GM10248 (cell line): Measurements from ENCODE around the gene STARD13.

Source experiments
- CTCF ChIA-PET: fragments of 300-600 bp; sonication (Branson Sonifier 250); formaldehyde crosslinking; extraction: SDS; loops from one replicate; lab custom pipeline; 2021; ENCODE audit warnings: antibody characterized with exemption; lab: Yijun Ruan, JAX
- POLR2A ChIA-PET: fragments of 350-650 bp; sonication (Branson Sonifier 250); formaldehyde crosslinking; extraction: SDS; loops from one replicate; lab custom pipeline; 2020; ENCODE audit warnings: antibody characterized with exemption; lab: Yijun Ruan, JAX
- DNase-seq: peaks from one replicate; pipeline ENCODE4 v3.0.0; 2012; ENCODE audit errors: extremely low spot score
- TF ChIP-seq, protein P1 (sequence below): IDR thresholded peaks from 2 replicates; pipeline ENCODE4 v1.5.1; 2012; ENCODE audit warnings: mild to moderate bottlenecking, low read depth; ENCODE audit errors: extremely low read depth, missing control alignments, control extremely low read depth

STARD13 gene

DNA sequence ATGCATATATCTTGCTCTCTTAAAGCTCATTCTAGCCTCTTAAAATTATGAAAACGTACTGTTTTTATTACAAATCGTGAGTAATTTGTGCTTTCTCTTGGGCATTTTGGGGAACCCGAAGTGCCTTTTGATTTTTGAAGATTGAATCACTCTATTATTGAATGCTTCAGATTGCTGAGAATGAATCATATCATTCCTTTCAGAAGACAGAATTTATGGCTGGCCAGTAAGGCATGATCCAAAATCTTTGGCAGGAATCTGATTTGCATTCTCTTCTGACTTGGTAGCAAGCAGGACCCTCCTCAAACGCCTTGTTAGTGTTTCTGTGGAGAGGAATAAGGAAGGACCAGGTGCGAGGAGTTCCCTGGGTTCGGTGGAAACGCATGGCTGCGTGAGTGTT is 49.5 kb downstream of the STARD13 start:
- ChIA-PET POLR2A (no interaction called here), CTCF (interaction anchor here (1.2 kb wide), 1 partner anchor 12 kb away, joined by 3 read pairs; no protein-coding TSS in a partner anchor)
- no peak for DNase-seq
- TF ChIP-seq, protein P1, sequence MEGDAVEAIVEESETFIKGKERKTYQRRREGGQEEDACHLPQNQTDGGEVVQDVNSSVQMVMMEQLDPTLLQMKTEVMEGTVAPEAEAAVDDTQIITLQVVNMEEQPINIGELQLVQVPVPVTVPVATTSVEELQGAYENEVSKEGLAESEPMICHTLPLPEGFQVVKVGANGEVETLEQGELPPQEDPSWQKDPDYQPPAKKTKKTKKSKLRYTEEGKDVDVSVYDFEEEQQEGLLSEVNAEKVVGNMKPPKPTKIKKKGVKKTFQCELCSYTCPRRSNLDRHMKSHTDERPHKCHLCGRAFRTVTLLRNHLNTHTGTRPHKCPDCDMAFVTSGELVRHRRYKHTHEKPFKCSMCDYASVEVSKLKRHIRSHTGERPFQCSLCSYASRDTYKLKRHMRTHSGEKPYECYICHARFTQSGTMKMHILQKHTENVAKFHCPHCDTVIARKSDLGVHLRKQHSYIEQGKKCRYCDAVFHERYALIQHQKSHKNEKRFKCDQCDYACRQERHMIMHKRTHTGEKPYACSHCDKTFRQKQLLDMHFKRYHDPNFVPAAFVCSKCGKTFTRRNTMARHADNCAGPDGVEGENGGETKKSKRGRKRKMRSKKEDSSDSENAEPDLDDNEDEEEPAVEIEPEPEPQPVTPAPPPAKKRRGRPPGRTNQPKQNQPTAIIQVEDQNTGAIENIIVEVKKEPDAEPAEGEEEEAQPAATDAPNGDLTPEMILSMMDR, result no peak

DNA sequence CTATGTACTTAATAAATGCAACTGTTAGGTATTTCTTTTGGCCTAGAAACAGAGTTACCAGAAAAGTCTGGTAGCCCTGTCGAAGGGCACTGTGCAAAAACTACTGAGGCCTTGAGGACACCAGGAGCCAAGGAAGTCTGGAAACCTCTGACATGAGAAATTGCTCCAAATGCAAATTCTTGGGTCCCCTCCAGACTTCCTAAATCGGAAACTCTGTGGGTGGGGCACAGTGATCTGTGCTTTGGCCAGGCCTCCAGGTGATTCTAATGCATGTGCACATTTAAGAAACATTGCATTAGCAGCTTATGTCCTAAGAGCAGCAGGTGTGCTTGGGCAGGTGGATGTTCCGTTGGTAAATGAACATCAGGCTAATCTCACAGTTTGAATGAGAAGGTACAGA is 50.0 kb downstream of the STARD13 start:
- ChIA-PET POLR2A (no interaction called here), CTCF (interaction anchor here (1.2 kb wide), 1 partner anchor 11 kb away, joined by 3 read pairs; no protein-coding TSS in a partner anchor)
- TF ChIP-seq, protein P1, result no peak
- DNase-seq, result no peak

DNA sequence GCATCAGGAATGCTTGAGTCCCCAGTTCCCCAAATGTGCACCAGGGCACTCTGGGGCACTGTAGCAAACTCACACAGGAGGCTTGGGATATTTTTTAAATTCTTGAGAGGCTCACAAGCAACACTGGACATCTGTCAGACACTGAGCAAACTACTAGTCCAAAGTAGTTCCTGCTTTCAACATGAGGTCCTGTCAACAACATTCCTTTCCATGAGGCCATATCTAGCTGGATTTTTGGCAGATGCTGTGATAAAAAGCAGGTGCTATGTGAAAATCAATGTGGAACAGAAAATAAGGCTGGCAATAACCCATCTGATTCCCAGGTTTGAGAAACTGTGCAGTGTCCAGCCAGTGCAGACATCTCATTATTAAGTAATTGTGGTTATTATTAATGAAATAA is 50.5 kb downstream of the STARD13 start:
- TF ChIP-seq, protein P1, result no peak
- DNase-seq, result no peak
- ChIA-PET CTCF (interaction anchor here (1.2 kb wide), 1 partner anchor 11 kb away, joined by 3 read pairs; no protein-coding TSS in a partner anchor), POLR2A (no interaction called here)

GRCh38 chr13:33233547-33233946 is 52.0 kb downstream of the STARD13 start:
- TF ChIP-seq, protein P1, result no peak
- ChIA-PET CTCF (no interaction called here), POLR2A (no interaction called here)
- DNase-seq, result no peak

DNA sequence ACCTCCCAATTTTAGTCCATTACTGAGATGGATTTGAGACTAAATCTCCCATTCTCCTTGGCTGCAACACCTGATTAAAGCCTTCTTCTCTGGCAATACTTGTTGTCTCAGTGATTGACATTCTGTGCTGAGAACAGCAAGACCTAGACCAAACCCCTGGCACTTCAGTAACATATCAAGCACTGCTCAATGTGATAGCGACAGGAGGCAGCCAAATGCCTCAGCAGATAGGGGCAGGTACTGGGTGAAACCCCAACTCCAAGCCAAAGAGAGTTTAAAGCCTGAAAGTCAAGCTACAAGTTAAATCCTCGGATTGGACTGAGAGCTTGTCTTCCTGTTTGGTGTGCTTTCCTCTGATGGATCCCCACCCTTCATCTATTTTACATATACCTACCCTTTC is 52.7 kb downstream of the STARD13 start:
- TF ChIP-seq, protein P1, result no peak

DNA sequence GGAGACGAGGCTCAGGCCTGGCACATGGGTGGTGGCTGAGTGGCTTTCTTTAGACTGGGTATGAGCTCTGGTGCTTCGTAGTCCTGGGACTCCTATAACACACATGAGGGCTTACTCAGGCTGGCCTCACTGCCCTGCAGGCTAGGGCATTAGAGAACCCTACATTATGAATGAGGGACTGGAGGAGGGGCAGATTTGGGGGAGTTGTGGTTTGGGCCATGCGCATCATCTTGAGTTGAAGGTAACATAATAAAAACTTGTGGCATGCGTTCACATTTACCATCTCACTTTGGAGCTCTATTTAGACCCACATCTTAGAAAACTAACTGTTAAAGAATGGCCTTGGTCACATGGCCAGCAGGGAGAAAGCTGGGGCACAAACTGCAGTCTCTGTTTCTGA is 54.2 kb downstream of the STARD13 start:
- POLR2A ChIA-PET, result interaction anchor here (0.6 kb wide), 1 partner anchor 54 kb away, joined by 3 read pairs; the partner anchor contains the start of gene STARD13
- TF ChIP-seq, protein P1, result no peak
- DNase-seq, result no peak
- CTCF ChIA-PET, result interaction anchor here (1.0 to 2.3 kb wide), 4 partner anchors 10 to 492 kb away, joined by 3 to 5 read pairs (median 3); no protein-coding TSS in a partner anchor

More for the DNA sequence above, 52.7 kb downstream of the STARD13 start:
- ChIA-PET CTCF (interaction anchor here (1.4 kb wide), 1 partner anchor 23 kb away, joined by 3 read pairs; no protein-coding TSS in a partner anchor), POLR2A (no interaction called here)
- DNase-seq, result no peak
